ENCODE measurements around the gene PRCD. TPM values are rescaled to one million over a fixed set of nuclear protein-coding genes. Genes with fewer than 3 reads are reported as not detected.

PRCD gene
- total and polyA plus RNA-seq, 2 donors from 2014 or later: 2.2 TPM; not detected in 1

GRCh38 chr17:76547183-76547641 lies 7.4 kb downstream of the PRCD start:
- FAIRE-seq: no peak
- H3K27ac ChIP-seq (ENCODE audit: low read depth in 2 of 2, low read length in 2 of 2): peak overlapping the region; percentile 51 to 64
- H3K4me1 ChIP-seq (ENCODE audit: control insufficient read depth in 2 of 3, insufficient read depth in 2 of 3, low read depth in 1 of 3, low read length in 3 of 3): peaks cover 0 to 29% (median 17%) of the 10 kb centered on the region in 3 donors

GRCh38 chr17:76547642-76548202 lies 7.9 kb downstream of the PRCD start:
- Histone ChIP-seq H3K27ac (ENCODE audit: low read depth in 2 of 2, low read length in 2 of 2) (no peak overlapping the region), H3K4me3 (ENCODE audit: low read length in 3 of 3) (no peak overlapping the region), H3K9ac (ENCODE audit: low read length in 3 of 3) (no peak overlapping the region), H3K36me3 (ENCODE audit: control insufficient read depth in 2 of 3, insufficient read depth in 3 of 3, low read length in 3 of 3) (no peaks in the 10 kb centered on the region), H3K27me3 (ENCODE audit: control insufficient read depth, insufficient read depth, low read length) (no peaks in the 10 kb centered on the region), H3K4me1 (ENCODE audit: control insufficient read depth in 2 of 3, insufficient read depth in 2 of 3, low read depth in 1 of 3, low read length in 3 of 3) (peaks cover 0 to 29% (median 17%) of the 10 kb centered on the region in 3 donors), H3K9me3 (ENCODE audit: control insufficient read depth in 2 of 3, insufficient read depth in 1 of 3, low read length in 3 of 3) (peaks cover 0 to 2% (median 0%) of the 10 kb centered on the region in 3 donors)
- TF ChIP-seq, protein P1, sequence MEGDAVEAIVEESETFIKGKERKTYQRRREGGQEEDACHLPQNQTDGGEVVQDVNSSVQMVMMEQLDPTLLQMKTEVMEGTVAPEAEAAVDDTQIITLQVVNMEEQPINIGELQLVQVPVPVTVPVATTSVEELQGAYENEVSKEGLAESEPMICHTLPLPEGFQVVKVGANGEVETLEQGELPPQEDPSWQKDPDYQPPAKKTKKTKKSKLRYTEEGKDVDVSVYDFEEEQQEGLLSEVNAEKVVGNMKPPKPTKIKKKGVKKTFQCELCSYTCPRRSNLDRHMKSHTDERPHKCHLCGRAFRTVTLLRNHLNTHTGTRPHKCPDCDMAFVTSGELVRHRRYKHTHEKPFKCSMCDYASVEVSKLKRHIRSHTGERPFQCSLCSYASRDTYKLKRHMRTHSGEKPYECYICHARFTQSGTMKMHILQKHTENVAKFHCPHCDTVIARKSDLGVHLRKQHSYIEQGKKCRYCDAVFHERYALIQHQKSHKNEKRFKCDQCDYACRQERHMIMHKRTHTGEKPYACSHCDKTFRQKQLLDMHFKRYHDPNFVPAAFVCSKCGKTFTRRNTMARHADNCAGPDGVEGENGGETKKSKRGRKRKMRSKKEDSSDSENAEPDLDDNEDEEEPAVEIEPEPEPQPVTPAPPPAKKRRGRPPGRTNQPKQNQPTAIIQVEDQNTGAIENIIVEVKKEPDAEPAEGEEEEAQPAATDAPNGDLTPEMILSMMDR (IDR thresholded peaks at IDR 0.05; ENCODE audit: borderline replicate concordance, extremely low read depth, insufficient read depth): no peak
- FAIRE-seq: no peak
- DNase-seq: no peak
- intact Hi-C loops (cut with DNase I): no loop called here

More at GRCh38 chr17:76547183-76547641, 7.4 kb downstream of the PRCD start:
- Histone ChIP-seq H3K4me3 (ENCODE audit: low read length in 3 of 3) (no peak overlapping the region), H3K9ac (ENCODE audit: low read length in 3 of 3) (no peak overlapping the region), H3K27me3 (ENCODE audit: control insufficient read depth, insufficient read depth, low read length) (no peaks in the 10 kb centered on the region), H3K9me3 (ENCODE audit: control insufficient read depth in 2 of 3, insufficient read depth in 1 of 3, low read length in 3 of 3) (peaks cover 0 to 2% (median 0%) of the 10 kb centered on the region in 3 donors), H3K36me3 (ENCODE audit: control insufficient read depth in 2 of 3, insufficient read depth in 3 of 3, low read length in 3 of 3) (no peaks in the 10 kb centered on the region)
- TF ChIP-seq, protein P1 (IDR thresholded peaks at IDR 0.05; ENCODE audit: borderline replicate concordance, extremely low read depth, insufficient read depth): peak; percentile 78
- DNase-seq: peak; percentile 71 to 94 (median 82)
- intact Hi-C loops (cut with DNase I): no loop called here

GRCh38 chr17:76548378-76549214 lies 8.8 kb downstream of the PRCD start:
- H3K4me1 ChIP-seq (ENCODE audit: control insufficient read depth in 2 of 3, insufficient read depth in 2 of 3, low read depth in 1 of 3, low read length in 3 of 3): peaks cover 0 to 29% (median 18%) of the 10 kb centered on the region in 3 donors

More at GRCh38 chr17:76548378-76549214, 8.8 kb downstream of the PRCD start:
- Histone ChIP-seq H3K9ac (ENCODE audit: low read length in 3 of 3) (no peak overlapping the region), H3K36me3 (ENCODE audit: control insufficient read depth in 2 of 3, insufficient read depth in 3 of 3, low read length in 3 of 3) (no peaks in the 10 kb centered on the region), H3K4me3 (ENCODE audit: low read length in 3 of 3) (no peak overlapping the region), H3K27ac (ENCODE audit: low read depth in 2 of 2, low read length in 2 of 2) (no peak overlapping the region), H3K9me3 (ENCODE audit: control insufficient read depth in 2 of 3, insufficient read depth in 1 of 3, low read length in 3 of 3) (peaks cover 0 to 2% (median 0%) of the 10 kb centered on the region in 3 donors), H3K27me3 (ENCODE audit: control insufficient read depth, insufficient read depth, low read length) (no peaks in the 10 kb centered on the region)
- peak in 1 of 5 donors; percentile 48 for DNase-seq
- intact Hi-C loops (cut with DNase I): no loop called here
- TF ChIP-seq, protein P1 (IDR thresholded peaks at IDR 0.05; ENCODE audit: borderline replicate concordance, extremely low read depth, insufficient read depth): no peak
- no peak for FAIRE-seq
